SU-DHL-6 (cell line): ENCODE measurements around the gene HOXB6.

Experiments
- CTCF ChIP-seq: fragments of 200-600 bp; sonication (generic); IDR thresholded peaks from one replicate; pipeline ENCODE4 v1.5.1; 2017; ENCODE audit warnings: antibody characterized with exemption, mild to moderate bottlenecking, low read length, moderate library complexity; ENCODE audit not compliant: insufficient read depth, poor library complexity, severe bottlenecking
- EZH2phosphoT487 ChIP-seq: fragments of 200-600 bp; sonication (generic), shearing (Covaris generic); conservative IDR thresholded peaks from 2 replicates; pipeline ENCODE4 v1.6.1; 2018; ENCODE audit warnings: mild to moderate bottlenecking, antibody characterized with exemption, low read length, moderate library complexity, mixed read lengths

- TF ChIP-seq CTCF (no peak), EZH2phosphoT487 (no peak)
These were observed 7.7 kb upstream of the HOXB6 start for GRCh38 chr17:48612456-48612853.
